Right ventricle myocardium inferior (tissue), 1 donor: ENCODE results near the gene TXNDC11. TPM values are rescaled to one million over a fixed set of nuclear protein-coding genes. Genes with fewer than 3 reads are reported as not detected.

Experiments
- ATAC-seq: fragments of 200-7000 bp; cut with Tn5 transposase; one replicate; pipeline ENCODE4 v1.9.1; 2020; ENCODE audit warnings: mild to moderate bottlenecking, moderate library complexity
- DNase-seq: peaks from one replicate; pipeline ENCODE4 v3.0.0; 2021; ENCODE audit errors: missing footprints
- intact Hi-C: fragments of 100-400 bp; cut with DNase I; formaldehyde crosslinking; loops from one replicate; pipeline ENCODE4 v1.11.0; 2022
- total RNA-seq: library from RNA; stranded (reverse); fragmentation: NEBNext Ultra II Directional; extraction: Animal tissue kit (Norgen Biotek cat#: 25700); gene quantifications from one replicate; pipeline ENCODE4 v1.2.1, GENCODE V29; 2021
- donor health status: DM: no; HTN: yes; CAD: no; lungs with severe emphysema.

The TXNDC11 gene
- total RNA-seq, 1 donor from 2014 or later = 20.3 TPM

DNA sequence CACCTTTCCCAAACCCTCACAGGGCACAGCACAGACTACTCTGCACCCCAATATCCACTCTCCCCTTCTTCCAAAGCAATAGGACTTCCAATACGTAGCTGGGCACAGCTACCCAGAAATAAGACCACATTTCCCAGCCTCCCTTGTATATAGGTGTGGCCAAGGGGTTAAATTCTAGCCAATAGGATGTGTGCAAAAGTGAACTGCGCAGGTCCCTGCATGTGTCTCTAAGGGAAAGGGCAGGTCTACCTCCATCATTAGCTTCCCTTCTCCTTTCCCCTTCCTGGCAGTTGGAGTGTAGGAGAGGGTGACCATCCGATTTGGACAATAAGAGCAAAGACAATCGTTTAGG is 99.9 kb downstream of the TXNDC11 start:
- DNase-seq (no peak), ATAC-seq (no peak)
- intact Hi-C loops = loop anchor here (5.0 kb wide), 1 partner anchor 55 kb away; the partner anchor contains the start of gene LITAF

DNA sequence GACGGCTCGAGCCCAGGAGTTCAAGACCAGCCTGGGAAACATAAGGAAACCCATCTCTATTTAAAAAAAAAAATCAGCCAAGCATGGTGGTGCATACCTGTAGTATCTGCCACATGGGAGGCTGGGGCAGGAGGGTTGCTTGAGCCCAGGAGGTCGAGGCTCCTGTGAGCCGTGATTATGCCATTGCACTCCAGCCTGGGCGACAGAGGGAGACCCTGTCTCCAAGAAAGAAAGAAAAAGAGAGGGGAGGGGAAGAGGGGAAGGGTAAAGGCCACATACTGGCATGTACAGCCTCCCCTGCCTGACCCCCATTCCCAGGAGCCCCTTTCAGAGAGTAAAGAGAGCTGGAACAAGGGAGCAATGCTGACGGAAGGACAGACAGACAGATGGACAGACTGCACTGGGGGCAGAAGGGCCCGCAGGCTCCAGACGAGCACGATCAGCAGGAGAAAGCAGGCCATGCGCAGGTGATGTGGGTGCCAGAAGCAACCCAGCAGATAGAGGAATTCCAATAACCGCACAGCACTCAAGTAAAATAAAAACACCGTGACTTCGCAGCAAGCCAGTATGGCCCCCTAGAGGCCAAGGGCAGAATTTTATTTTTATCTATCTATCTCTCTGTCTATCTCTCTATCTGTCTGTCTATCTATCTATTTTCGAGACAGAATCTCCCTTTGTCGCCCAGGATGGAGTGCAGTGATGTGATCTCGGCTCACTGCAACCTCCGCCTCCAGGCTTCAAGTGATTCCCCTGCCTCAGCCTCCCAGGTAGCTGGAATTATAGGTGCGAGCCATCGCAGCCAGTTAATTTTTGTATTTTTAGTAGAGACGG is 101.5 kb downstream of the TXNDC11 start:
- intact Hi-C loops = loop anchor here (1.0 to 5.0 kb wide), 5 partner anchors 54 to 234 kb away; partner anchors contain the start of gene LITAF
- ATAC-seq = peak; percentile 39
- peak; percentile 71 for DNase-seq

DNA sequence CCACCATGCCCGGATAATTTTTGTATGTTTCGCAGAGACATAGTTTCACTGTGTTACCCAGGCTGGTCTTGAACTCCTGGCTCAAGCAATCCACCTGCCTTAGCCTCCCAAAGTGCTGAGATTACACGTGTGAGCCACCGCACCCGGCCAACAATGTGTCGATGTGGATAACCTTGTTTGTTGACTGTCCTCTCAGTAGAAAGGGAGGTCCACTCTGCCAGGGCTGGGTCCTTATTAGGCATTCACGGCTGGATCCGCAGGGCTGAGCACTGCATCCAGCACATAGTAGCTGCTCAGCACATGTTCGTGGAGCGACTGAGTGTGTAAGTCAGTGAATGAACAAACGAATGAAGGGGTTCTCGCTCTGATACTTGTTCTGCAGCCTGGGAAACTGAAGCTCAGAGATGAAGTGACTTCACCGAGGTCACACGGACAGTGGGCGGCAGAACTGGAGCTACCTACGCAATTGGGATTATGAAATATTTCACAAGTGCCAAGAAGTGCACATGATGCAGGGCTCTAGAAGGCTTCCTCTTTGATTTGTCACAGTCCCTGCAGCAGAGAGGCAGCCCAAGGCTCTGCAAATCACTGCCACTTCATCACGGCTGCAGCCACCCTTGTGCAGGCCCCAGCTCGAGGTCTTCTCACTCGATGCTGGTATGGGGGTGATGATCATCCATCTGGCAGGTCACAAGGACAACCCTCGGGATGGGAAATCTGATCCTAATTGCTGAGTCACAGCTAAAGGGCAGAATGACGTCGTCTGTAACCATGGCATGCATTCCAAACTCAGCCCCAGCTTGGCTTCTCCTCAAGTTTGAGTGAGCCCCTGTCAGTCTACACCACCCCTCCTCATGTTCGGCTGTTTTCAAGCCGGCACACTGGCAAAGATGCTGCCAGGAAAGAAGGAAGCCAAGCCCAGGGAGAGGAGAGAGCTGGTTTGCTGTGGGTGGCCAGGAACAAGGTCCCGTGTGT is 102.4 kb downstream of the TXNDC11 start:
- DNase-seq (peak; percentile 89), ATAC-seq (peak; percentile 96)
- intact Hi-C loops = loop anchor here (1.0 to 5.0 kb wide), 5 partner anchors 38 to 233 kb away; partner anchors contain the start of gene LITAF

DNA sequence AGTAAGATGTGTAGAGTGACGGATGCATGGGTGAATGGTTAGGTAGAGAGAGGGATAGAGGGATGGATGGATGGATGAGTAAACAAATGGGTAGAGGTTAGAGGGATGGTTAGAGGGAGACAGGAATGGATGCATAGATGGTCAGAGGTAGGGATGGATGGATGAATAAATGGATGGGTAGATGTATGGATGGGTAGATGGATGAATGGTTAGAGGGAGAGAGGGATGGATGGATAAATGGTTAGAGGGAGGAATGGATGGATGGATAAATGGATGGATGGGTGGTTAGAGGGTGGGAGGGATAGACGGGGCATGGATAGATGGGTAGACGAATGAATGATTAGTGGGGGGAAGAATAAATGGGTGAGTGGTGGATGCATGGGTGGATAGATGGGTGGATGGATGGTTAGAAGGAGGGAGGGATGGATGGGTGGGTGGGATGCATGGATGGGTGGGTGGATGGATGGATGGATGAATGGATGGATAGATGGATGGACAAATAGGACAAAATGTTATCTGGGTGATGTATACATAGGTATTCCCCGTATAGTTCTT is 103.6 kb downstream of the TXNDC11 start:
- no peak for ATAC-seq
- intact Hi-C loops = loop anchor here (5.0 kb wide), 1 partner anchor 37 kb away; no protein-coding TSS in a partner anchor
- no peak for DNase-seq

DNA sequence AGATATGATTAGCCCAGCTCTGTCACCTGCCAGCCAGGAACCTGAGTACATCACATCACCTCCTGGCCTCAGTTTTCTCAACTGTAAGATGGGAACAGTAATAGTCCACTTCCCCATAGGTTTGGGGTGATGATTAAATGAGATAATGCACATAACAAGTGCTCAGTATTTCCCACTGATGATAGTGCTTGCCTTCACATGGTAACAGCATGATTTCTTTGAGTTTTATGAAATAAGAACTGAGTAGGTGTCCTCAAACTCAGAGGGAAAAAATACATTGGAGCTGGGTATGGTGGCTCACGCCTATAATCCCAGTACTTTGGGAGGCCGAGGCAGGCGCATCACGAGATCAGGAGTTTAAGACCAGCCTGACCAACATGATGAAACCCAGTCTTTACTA is 104.5 kb downstream of the TXNDC11 start:
- DNase-seq (peak; percentile 20), ATAC-seq (no peak)
- intact Hi-C loops = loop anchor here (5.0 kb wide), 1 partner anchor 36 kb away; no protein-coding TSS in a partner anchor

DNA sequence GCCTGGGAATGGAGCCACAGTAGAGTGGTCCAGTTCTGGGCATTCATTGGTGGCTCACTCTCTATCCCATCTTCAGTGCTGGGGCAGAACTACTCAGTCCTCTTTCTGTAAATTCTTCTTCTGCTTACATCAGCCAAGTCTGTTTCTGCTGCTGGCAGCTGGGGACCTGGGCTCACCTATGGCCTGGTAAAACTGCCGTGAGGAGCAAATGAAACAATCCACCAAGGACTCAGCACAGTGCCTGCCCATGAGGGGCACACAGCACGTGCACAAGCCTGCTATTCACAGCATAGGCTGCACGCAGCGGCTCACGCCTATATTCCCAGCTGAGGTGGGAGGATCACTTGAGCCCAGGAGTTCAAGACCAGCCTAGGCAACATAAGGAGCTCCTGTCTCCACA is 105.3 kb downstream of the TXNDC11 start:
- ATAC-seq (no peak), DNase-seq (peak; percentile 46)
- intact Hi-C loops = loop anchor here (5.0 kb wide), 1 partner anchor 35 kb away; no protein-coding TSS in a partner anchor

DNA sequence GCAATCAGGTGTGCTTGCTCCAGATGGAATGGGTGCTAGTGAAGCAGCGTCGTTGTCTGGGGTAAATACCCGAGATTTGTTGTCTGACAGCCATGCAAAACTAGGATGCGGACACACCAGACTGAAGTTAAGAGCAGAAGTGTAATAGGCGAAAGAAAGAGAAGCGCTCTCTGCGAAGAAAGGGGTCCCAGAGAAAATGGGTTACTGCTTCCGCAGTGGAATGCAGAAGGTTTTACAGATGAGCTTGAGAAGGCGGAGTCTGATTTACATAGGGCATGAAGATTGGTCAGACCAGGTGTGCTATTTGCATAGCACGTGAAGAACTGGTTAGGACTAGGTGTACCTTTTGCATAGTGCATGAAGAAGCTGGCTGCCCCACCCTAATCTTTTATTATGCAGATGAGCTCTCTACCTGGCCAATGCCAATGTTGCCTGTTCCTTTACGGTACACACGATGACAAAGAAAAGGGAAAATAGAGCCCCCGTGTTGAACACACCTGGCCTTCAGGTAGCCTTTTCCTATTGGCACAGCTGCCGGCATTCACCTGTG is 106.4 kb downstream of the TXNDC11 start:
- intact Hi-C loops = loop anchor here (5.0 kb wide), 1 partner anchor 34 kb away; no protein-coding TSS in a partner anchor
- ATAC-seq = no peak
- peak; percentile 40 for DNase-seq

DNA sequence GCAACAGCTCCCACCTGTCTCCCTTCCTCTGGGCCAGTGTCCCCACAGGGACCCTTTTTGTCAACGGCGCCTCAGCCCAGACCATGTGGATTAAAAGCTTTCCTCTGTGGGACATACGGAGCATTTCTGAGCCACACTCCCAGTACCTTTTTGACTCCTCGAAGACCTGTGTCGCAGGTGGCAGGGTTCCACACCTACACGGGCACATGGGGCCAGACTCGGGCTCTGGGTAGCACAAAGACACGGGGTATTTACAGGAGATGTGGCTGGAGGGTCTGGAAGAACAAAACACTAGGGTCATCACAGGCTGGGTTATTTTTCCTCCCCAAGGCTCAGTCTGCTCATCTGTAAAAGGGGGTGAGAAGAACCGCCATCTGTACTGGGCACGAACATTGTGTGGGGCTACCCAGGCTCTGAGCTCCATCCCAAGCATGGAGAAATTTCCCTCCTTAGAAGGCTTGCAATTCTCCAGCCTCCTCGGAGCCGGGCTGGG is 106.9 kb downstream of the TXNDC11 start:
- intact Hi-C loops = loop anchor here (5.0 kb wide), 1 partner anchor 33 kb away; no protein-coding TSS in a partner anchor
- DNase-seq = no peak
- ATAC-seq = no peak

DNA sequence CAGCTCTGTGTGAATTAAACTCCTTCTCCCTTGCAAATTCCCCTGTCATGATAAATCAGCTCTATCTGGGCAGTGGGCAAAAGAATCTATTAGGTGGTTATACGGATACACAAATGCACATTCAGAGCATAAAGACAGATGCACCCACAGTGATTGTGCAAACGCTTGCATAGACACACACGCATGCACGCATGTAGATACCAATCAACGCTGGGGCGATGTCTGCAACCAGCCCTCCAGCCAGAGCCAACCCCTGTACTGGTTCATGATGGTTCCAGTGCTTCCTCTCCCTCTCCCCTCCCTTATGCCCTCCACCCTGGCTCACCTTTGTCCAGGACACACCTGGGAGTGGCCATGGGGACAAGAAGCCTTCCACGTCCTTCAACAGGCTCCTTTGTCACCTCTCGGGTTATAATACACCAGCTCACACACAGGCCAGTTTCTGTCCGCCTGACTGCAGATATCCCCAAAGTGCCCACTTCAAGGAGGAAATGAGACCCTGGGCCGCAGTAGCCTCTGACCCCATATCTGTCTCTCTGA is 107.5 kb downstream of the TXNDC11 start:
- intact Hi-C loops = loop anchor here (5.0 kb wide), 1 partner anchor 33 kb away; no protein-coding TSS in a partner anchor
- ATAC-seq (no peak), DNase-seq (no peak)

DNA sequence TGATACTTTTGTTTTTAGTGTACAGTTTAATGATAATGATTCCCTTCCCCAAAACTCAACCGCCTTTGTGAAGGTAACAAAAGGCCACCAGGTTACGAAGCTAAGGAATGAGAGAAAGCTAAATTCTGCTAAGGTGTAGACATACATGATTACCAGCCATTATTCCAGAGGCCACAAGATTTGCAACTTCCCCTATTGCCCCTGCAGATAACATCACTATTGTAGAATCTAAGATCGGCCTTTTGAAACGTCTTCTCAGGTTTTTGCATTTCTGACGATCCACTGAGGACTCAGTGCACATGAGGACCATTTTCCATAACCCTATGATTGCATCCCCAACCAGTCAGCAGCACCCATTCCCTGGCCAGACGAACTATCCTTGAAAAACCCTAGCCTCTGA is 108.3 kb downstream of the TXNDC11 start:
- ATAC-seq = no peak
- intact Hi-C loops = no loop called here
- DNase-seq = no peak

DNA sequence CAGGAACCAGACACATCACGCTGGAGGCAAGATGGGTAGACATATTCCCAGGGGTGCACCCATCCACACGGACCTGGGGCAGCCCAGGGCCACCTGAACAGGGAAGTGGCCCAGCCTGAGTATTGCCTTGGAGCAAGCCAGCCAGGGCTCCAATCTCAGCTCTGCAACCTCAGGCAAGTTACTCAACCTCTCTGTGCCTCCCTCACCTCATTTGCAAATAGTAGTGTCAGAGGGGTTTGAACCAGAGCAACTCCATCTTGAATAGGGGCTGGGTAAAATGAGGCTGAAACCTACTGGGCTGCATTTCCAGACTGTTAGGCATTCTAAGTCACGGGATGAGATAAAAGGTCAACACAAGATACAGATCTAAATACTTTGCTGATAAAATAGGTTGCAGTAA is 109.5 kb downstream of the TXNDC11 start:
- ATAC-seq (no peak), DNase-seq (peak; percentile 22)
- intact Hi-C loops = no loop called here

DNA sequence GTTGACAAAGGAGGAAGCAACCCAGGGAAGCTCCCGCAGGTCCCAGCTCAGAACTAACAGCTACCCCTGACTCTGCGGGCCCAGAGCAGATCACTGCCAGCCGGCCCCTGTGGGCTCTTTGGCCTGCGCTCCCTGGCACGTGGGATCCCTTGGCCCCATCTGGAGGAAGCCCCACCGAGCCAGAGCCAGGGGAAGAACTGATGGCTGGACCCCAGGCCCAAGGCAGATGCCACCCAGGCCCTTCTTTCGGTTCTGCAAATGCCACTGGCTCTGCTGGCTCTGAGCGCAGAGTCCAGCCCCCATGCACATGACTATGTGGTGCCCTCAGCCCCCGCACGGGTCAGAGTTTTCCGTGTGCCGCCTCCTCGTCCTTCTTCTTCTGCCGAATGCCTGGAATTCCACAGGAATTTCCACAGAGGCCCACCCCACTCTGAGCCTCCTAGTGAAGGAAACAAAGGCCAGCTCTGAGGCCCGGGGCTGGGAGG is 110.2 kb downstream of the TXNDC11 start:
- DNase-seq = peak; percentile 68
- ATAC-seq = no peak
- intact Hi-C loops = no loop called here

DNA sequence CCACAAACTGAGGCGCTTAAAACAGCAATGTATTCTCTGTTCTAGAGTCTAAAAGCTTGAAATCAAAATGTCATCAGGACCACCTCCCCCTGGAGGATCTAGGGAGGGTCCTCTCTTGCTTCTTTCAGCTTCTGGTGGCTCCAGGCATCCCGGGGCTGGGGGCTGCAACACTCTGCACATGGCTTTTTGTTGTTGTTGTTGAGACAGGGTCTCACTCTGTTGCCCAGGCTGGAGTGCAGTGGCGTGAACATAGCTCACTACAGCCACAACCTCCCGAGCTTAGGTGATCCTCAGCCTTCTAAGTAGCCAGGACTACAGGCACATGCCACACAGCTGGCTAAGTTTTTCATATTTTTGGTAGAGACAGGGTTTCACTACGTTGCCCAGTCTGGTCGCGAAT is 111.4 kb downstream of the TXNDC11 start:
- DNase-seq = no peak
- intact Hi-C loops = no loop called here
- no peak for ATAC-seq

DNA sequence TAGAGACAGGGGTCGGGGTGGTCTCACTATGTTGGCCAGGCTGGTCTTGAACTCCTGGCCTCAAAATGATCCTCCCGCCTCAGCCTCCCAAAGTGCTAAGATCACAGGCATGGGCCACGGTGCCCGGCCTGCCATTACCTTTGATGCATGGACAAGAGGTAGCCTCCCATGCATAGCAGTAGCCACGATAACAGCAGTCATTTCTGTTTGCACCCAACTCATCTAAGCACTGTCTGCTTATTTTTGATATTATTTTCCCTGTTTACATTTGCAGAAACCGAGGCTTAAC is 111.9 kb downstream of the TXNDC11 start:
- intact Hi-C loops = no loop called here
- ATAC-seq = no peak
- DNase-seq = no peak

DNA sequence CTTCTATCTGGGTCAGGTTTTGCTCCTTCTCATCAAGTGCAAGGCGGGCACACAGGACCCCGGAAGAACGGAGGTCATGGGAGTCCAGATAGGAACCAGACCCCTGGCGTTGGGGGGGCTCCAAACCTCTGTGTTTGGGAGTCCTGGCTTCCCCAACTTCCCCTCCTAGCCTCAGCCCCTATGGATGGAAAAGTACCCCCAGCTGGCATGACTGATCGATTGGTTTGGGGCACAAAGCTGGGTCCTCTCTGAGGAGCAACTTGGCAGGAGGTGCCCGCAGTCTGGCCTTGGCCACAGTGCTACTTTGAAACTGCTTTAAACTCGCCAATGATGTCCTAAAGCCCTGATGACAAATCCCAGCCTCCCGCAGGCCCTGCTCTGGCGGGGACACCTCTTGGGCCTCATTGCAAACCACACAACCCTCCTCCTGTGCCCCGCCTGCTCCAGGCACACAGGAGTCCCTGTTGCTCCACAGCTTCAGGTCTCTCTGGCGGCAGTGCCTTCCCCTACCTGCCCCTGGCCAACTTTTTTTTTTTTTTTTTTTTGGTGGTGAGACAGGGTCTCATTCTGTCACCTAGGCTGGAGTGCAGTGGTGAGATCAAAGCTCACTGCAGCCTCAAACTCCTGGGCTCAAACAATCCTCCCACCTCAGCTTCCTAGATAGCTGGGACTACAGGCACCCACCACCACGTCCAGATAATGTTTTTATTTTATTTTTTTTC is 112.5 kb downstream of the TXNDC11 start:
- ATAC-seq = no peak
- DNase-seq = peak; percentile 57
- intact Hi-C loops = no loop called here
